Lung (tissue), 12 donors: Measurements from ENCODE around the gene GSDME. TPM values are rescaled to one million over a fixed set of nuclear protein-coding genes. Genes with fewer than 3 reads are reported as not detected.

Experiments
- ATAC-seq: fragments of 200-7000 bp; cut with Tn5 transposase; one replicate; pipeline ENCODE4 v1.9.1; 2020; ENCODE audit warnings: moderate number of reproducible peaks; ENCODE audit not compliant: insufficient read depth, low FRiP score
- DNase-seq, 3 donors: peaks; one replicate each; pipeline ENCODE4 v3.0.0-alpha.2; 2013 to 2017
- H3K27ac ChIP-seq, 2 donors: one replicate each; pipeline ENCODE4 v1.5.1; 2013; ENCODE audit warnings: mild to moderate bottlenecking in 2 of 2, moderate library complexity in 2 of 2, control low read depth in 1 of 2, inconsistent platforms in 1 of 2, low read depth in 1 of 2, low read length in 1 of 2
- H3K27me3 ChIP-seq, 3 donors: one replicate each; pipeline ENCODE4 v1.5.1; 2013; ENCODE audit warnings: low read length in 2 of 3; ENCODE audit not compliant: control insufficient read depth in 3 of 3, insufficient read depth in 3 of 3
- H3K36me3 ChIP-seq, 4 donors: one replicate each; pipeline ENCODE4 v1.5.1; 2013; ENCODE audit warnings: low read length in 4 of 4, mild to moderate bottlenecking in 1 of 4, moderate library complexity in 1 of 4; ENCODE audit not compliant: control insufficient read depth in 4 of 4, insufficient read depth in 4 of 4
- H3K4me1 ChIP-seq, 5 donors: one replicate each; pipeline ENCODE4 v1.5.1; 2013; ENCODE audit warnings: low read length in 5 of 5, mild to moderate bottlenecking in 2 of 5, moderate library complexity in 1 of 5; ENCODE audit not compliant: control insufficient read depth in 5 of 5, insufficient read depth in 5 of 5
- H3K4me3 ChIP-seq: one replicate; pipeline ENCODE4 v1.5.1; 2013; ENCODE audit warnings: mild to moderate bottlenecking, control low read depth, moderate library complexity
- H3K9ac ChIP-seq, 2 donors: one replicate each; pipeline ENCODE4 v1.5.1; 2013; ENCODE audit warnings: low read length in 2 of 2, control low read depth in 1 of 2; ENCODE audit not compliant: insufficient read depth in 1 of 2
- H3K9me3 ChIP-seq, 4 donors: one replicate each; pipeline ENCODE4 v1.5.1; 2013; ENCODE audit warnings: low read length in 3 of 4, mild to moderate bottlenecking in 1 of 4, moderate library complexity in 1 of 4; ENCODE audit not compliant: control insufficient read depth in 4 of 4, insufficient read depth in 3 of 4
- WGBS, 2 donors: extraction: QIAGEN DNeasy Blood & Tissue Kit; methylation state at CpG; one replicate each; pipeline ENCODE4 v1.1.7; 2013; 5-methylcytosine and 5-hydroxymethylcytosine counted together
- polyA plus RNA-seq, 2 donors: library from polyadenylated mRNA; stranded (reverse); fragments of 200-250 nt; gene quantifications; one replicate each; pipeline ENCODE4 v1.2.1, GENCODE V29; 2013
- total RNA-seq, 2 donors: library from RNA; depleted of rRNA in 1 of 2; stranded (reverse); fragments of >200 nt in 1 of 2; gene quantifications; one replicate each; pipeline ENCODE4 v1.2.1, GENCODE V29; 2014 to 2021
- TF ChIP-seq, protein P1 (sequence below): IDR thresholded peaks from 2 replicates; pipeline ENCODE4 v1.5.1; 2012; ENCODE audit warnings: mild to moderate bottlenecking; ENCODE audit errors: control extremely low read depth, extremely low read depth
- donor health status: control.
- donor health status: control.
- donor health status: Bipolar disorder and iron deficiency.
- donor health status: healthy.
- donor health status: DM: yes; HTN: yes; CAD: no.

The GSDME gene
- total and polyA plus RNA-seq, 4 donors: 3.0 to 16.6 (median 11.4) TPM

- no peak overlapping the region for H3K27ac ChIP-seq
- ATAC-seq (no peak), DNase-seq (peak in 1 of 3 donors; percentile 11)
- TF ChIP-seq, protein P1, sequence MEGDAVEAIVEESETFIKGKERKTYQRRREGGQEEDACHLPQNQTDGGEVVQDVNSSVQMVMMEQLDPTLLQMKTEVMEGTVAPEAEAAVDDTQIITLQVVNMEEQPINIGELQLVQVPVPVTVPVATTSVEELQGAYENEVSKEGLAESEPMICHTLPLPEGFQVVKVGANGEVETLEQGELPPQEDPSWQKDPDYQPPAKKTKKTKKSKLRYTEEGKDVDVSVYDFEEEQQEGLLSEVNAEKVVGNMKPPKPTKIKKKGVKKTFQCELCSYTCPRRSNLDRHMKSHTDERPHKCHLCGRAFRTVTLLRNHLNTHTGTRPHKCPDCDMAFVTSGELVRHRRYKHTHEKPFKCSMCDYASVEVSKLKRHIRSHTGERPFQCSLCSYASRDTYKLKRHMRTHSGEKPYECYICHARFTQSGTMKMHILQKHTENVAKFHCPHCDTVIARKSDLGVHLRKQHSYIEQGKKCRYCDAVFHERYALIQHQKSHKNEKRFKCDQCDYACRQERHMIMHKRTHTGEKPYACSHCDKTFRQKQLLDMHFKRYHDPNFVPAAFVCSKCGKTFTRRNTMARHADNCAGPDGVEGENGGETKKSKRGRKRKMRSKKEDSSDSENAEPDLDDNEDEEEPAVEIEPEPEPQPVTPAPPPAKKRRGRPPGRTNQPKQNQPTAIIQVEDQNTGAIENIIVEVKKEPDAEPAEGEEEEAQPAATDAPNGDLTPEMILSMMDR: no peak
- no peak overlapping the region for H3K4me3 ChIP-seq
- H3K36me3 ChIP-seq: no peaks in the 10 kb centered on the region
- WGBS, 2 donors: 79 to 82% methylated on average over 2 of the region's 2 CpGs
- no peak overlapping the region for H3K9ac ChIP-seq
- H3K9me3 ChIP-seq: no peaks in the 10 kb centered on the region
- H3K27me3 ChIP-seq: no peaks in the 10 kb centered on the region
- no peaks in the 10 kb centered on the region for H3K4me1 ChIP-seq
Observed at GRCh38 chr7:24660546-24660945, 96.7 kb downstream of the GSDME start.

GRCh38 chr7:24659505-24659904 is 97.8 kb downstream of the GSDME start:
- Histone ChIP-seq H3K4me3 (no peak overlapping the region), H3K36me3 (no peaks in the 10 kb centered on the region), H3K4me1 (no peaks in the 10 kb centered on the region), H3K9me3 (no peaks in the 10 kb centered on the region), H3K27me3 (no peaks in the 10 kb centered on the region), H3K27ac (no peak overlapping the region), H3K9ac (no peak overlapping the region)
- no peak for DNase-seq
- no peak for ATAC-seq
- TF ChIP-seq, protein P1: no peak
- WGBS, 2 donors: 79 to 84% methylated on average over 2 of the region's 2 CpGs

DNA sequence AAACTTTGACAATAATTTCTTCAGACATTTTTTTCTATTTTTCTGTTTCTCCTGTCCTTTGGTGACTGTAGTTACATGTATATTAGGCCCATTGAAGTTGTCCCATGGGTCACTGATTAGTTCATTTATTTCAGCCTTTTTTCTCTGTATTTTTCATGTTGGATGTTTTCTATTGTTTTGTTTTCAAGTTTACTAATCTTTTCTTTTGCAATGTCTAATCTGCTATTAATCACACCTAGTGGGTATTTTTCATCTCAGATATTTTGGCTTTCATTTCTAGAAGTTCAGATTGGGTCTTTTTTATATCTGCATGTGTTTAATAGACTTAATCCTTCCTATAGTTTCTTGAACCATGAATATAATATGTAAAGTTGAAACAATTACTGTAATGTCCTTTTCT is 99.3 kb downstream of the GSDME start:
- H3K4me3 ChIP-seq: no peak overlapping the region
- no peaks in the 10 kb centered on the region for H3K36me3 ChIP-seq
- TF ChIP-seq, protein P1: no peak
- H3K4me1 ChIP-seq: no peaks in the 10 kb centered on the region
- no peak for ATAC-seq
- no peaks in the 10 kb centered on the region for H3K9me3 ChIP-seq
- DNase-seq: no peak
- H3K27ac ChIP-seq: no peak overlapping the region
- H3K27me3 ChIP-seq: no peaks in the 10 kb centered on the region
- no peak overlapping the region for H3K9ac ChIP-seq

DNA sequence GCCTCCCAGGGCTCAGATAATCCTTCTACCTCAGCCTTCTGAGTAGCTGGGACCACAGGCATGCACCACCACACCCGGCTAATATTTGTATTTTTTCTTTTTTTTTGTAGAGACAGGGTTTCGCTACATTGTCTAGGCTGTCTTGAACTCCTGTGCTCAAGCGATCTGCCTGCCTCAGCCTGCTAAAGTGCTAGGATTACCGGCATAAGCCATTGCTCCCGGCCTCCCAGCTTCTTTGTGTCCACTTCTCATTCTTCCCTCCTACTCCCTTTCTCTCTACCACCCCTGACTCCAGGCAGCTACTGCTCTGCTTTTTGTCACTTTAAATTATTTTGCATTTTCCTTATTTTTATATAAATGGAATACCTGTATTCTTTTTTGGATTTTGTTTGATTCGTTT is 100.7 kb downstream of the GSDME start:
- no peaks in the 10 kb centered on the region for H3K4me1 ChIP-seq
- no peak overlapping the region for H3K9ac ChIP-seq
- no peaks in the 10 kb centered on the region for H3K27me3 ChIP-seq
- TF ChIP-seq, protein P1: no peak
- no peak overlapping the region for H3K27ac ChIP-seq
- H3K4me3 ChIP-seq: no peak overlapping the region
- DNase-seq (no peak), ATAC-seq (no peak)
- WGBS, 2 donors: 92 to 95% methylated on average over 6 of the region's 6 CpGs
- H3K9me3 ChIP-seq: no peaks in the 10 kb centered on the region
- H3K36me3 ChIP-seq: no peaks in the 10 kb centered on the region
